ENCODE measurements around the gene CTSD.

The CTSD gene

GRCh38 chr11:1742869-1743584 lies 20.7 kb downstream of the CTSD start:
- DNase-seq: no peak

- DNase-seq: peak; percentile 14
Observed at GRCh38 chr11:1742371-1742770, 21.4 kb downstream of the CTSD start.

- DNase-seq: no peak
Observed at GRCh38 chr11:1741741-1742140, 22.0 kb downstream of the CTSD start.

- no peak for DNase-seq
Observed at GRCh38 chr11:1740786-1741530, 22.8 kb downstream of the CTSD start.

- no peak for DNase-seq
Observed at GRCh38 chr11:1739576-1739975, 24.2 kb downstream of the CTSD start.

- no peak for DNase-seq
Observed at GRCh38 chr11:1738380-1738779, 25.3 kb downstream of the CTSD start.

GRCh38 chr11:1737080-1737757 lies 26.5 kb downstream of the CTSD start:
- DNase-seq: no peak

GRCh38 chr11:1736447-1736992 lies 27.2 kb downstream of the CTSD start:
- DNase-seq: no peak

- no peak for DNase-seq
Observed at GRCh38 chr11:1735271-1735670, 28.5 kb downstream of the CTSD start.

GRCh38 chr11:1734641-1735081 lies 29.1 kb downstream of the CTSD start:
- no peak for DNase-seq

- no peak for DNase-seq
Observed at GRCh38 chr11:1733716-1734640, 29.7 kb downstream of the CTSD start.

- no peak for DNase-seq
Observed at GRCh38 chr11:1733009-1733715, 30.6 kb downstream of the CTSD start.

- DNase-seq: no peak
Observed at GRCh38 chr11:1732418-1733008, 31.2 kb downstream of the CTSD start.

GRCh38 chr11:1731451-1732059 lies 32.2 kb downstream of the CTSD start:
- DNase-seq: no peak

- DNase-seq: no peak
Observed at GRCh38 chr11:1730059-1730629, 33.6 kb downstream of the CTSD start.

- DNase-seq: no peak
Observed at GRCh38 chr11:1729692-1730011, 34.1 kb downstream of the CTSD start.

GRCh38 chr11:1728931-1729691 lies 34.6 kb downstream of the CTSD start:
- DNase-seq: no peak

GRCh38 chr11:1728301-1728700 lies 35.4 kb downstream of the CTSD start:
- no peak for DNase-seq

GRCh38 chr11:1727861-1728260 lies 35.9 kb downstream of the CTSD start:
- DNase-seq: no peak
